Daoy (cell line): ENCODE measurements around the gene NTN1. TPM values are rescaled to one million over a fixed set of nuclear protein-coding genes. Genes with fewer than 3 reads are reported as not detected.

Experiments used
- DNase-seq: peaks from one replicate; pipeline ENCODE4 v3.0.0-alpha.2; 2015; ENCODE audit warnings: low read depth
- total RNA-seq: library from RNA; depleted of rRNA; stranded (reverse); fragments of >200 nt; shearing (Covaris generic); gene quantifications from 2 replicates; pipeline ENCODE4 v1.2.3, GENCODE V29; 2014

NTN1 gene
- total RNA-seq, 1 experiment from 2014 or later = 7.1 TPM

DNA sequence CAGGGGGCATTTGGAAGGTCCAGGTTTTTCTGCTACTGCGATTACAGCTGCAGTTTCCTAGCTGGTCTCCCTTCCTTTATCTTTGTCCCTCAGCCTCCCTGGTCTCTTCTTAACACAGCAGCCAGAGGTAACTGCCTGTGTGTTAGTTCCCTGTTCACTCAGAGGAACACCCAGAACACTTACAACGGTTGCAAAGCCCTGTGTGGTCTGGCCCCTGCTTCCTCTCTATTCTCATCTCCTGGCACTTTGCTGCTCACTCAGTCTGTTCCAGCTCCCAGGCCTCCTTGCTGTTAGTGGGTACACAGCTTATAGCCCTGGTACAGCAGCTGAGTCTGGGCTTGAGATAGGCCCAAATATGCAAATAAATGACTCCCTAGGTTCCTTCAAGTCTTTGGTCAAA is 16.4 kb downstream of the NTN1 start:
- DNase-seq = no peak

DNA sequence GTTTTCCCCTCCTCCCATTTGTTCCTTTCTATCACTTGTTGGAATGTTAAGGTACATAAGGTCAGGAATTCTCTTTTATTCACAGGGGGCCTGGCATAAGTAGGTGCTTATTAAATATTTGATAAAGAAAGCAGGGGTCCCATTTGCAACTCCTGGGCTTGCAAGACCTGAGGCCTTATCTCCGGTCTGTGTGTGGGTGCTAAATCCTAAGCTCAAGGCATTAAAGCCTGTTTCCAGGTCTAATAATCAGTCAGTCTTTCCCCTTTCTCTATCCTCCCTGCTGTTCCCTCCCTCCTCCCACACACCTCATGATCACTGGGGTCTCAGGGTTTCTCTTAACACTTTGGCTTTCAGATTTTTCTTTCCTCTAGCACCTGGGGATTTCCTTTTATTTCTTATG is 17.1 kb downstream of the NTN1 start:
- no peak for DNase-seq

DNA sequence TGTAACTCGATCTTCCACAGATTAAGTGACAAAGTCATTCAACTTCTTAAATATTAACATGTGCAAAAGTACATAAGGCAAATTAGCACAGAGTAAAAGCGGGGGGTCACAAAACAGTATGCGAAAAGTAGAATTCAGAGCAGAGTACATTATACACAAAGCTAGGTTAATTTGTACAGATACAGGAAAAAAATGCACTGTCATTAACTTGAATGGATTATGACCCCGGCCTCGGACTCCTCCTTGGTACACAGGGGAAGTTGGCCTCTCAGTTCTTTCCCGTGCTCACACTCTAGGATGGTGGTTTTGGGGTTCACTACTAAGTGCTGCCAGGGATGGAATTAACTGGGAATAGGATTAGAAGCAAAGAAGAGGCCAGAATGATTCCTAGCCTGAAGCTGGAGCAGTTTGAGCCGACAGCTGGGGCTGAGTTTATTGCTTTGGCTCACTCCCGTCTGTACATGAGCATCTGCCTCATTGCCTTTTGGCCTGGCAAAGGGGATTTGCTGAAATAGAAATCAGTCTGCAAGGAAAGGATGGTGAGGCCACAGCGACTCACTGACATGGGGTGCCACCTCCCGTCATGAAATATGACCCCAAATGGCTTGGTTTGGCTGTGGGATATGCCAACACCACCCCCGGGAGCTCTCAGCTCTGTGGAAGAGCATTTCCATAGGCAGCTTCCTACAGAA is 23.6 kb downstream of the NTN1 start:
- DNase-seq = peak; percentile 23

DNA sequence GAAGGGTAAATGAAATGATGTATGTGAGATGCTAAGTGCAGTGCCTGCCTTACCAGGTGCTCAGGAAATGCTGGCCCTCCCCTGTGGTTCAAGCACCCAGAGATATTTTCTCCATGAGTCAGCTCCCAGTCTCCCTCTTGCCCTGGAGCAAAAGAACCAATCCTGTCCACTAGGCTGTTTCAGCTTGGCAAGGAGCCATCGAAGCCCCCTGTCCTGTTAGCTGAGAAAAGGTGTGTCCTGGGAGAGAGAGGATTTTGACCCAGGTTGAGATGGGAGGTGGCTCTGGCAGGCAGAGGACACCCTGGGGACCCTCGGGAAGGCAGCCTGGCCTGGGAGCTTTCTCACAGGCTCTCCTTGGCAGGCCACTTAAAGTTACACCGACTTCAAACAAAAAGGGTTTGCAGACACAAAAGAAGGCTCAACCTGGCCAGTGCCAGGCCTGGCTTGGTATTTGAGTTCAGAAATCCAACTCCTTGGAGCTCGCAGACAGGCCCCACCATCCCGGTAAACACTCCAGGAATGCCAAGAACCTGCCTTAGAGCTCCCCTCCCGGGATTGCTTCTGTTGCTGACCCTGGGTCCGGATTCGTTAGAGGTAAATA is 29.6 kb downstream of the NTN1 start:
- peak; percentile 76 for DNase-seq

DNA sequence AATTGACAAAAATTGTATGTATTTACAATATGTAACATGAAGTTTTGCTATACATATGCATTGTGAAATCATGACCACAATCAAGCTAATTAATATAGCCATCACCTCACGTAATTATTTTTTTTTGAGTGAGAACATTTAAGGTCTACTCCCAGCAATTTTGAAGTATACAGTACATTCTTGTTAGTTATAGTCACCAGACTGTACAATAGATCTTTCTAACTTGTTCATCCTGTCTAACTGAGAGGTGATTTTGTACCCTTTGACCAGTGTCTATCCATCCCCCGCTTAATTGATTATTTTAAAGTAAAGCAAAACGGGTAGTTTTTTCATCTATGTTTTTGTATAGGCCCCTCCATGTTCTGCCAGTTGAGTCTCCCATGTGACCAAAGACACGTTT is 30.3 kb downstream of the NTN1 start:
- DNase-seq = no peak

DNA sequence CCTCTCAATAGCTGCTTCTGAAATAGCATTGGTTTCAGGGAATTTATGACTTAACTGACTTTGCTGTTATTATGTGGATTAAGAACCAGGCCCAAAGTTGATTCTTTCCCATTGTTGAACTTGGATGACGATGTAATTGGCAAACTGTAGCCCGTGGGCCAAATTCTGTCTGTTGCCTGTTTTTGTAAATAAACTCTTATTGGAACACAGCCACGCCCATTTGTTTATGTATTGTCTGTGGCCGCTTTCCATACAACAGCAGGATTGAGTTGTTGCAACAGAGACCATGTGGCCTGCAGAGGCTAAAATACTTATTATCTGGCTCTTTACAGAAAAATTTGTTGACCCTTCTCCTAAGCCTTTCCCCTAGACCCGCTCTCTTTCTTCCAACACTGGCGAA is 31.6 kb downstream of the NTN1 start:
- no peak for DNase-seq

DNA sequence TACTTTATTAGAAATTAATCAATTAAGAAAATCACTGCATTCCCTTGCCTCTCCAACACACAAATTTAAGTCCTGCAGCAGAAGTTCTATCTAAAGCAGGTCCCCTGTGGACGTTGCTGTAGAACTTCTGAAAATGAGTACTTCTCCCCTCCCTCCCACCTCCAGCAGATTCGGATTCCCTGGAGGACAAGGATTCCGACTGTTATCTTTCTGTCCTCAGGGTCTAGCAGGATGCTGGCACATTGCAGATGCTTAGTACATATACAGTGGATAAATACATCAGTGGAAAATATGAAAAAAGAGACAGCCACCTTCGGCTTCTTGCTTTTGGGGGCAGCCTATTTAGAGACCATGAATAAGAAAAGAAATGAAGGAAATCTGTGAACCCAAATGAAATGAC is 32.1 kb downstream of the NTN1 start:
- DNase-seq = no peak

DNA sequence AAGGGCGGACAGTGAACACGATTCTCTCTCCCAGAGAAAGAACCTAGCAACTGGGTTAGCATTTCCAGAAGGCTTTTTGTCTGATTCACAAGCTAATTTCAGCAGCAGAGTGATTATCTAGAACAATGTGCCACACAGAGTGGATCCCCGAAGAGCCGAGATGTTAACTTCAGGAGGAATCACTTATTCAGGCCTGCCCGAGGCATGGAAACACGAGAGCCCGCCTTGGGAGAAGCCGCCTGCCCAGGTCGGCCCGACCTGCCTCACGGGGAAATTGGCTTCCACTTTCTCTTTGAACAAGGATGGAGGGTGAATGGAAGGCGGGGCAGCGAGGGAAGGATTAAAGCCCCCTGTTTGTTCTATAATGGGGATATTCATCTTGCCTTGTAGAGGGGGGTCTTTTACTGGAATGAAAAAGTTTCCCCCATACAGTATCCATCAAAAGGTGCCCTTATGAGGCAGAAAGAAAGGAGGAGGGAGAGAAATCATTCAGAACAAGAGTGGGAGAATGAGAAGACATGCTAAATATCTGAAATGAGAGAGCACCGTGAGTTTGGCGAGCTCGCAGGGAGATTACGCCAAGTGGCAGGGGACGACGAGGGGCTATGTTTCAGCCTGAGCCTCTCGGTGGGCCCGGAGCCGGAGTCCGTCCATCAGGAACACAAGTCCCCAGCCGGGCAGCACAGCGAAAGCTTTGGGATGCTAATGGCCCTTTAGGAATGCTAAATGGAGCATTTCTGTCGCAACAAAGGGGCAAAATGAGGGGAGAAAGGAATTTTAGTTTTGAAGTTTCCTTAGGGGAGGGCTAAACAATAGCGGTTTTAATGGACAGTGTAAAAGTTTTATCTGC is 33.0 kb downstream of the NTN1 start:
- no peak for DNase-seq

DNA sequence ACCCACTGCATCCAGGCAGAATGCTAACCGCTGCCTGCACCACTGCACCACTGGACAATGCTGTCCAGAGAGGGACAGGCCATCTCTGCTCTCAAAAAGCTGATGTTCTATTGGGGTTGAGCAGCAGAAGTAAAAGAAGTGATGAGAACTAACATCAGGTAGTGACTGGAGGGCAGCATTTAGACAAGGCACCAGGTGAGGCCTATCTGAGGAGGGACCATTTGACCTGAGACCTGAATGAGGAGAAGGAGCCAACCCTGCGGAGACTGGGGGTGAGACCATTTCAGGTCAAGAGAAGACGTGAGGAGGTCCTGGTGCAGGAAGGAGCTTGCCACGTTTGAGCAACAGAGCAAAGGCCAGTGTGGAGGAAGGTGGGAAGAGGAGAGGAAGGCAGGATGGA is 34.0 kb downstream of the NTN1 start:
- DNase-seq = no peak

DNA sequence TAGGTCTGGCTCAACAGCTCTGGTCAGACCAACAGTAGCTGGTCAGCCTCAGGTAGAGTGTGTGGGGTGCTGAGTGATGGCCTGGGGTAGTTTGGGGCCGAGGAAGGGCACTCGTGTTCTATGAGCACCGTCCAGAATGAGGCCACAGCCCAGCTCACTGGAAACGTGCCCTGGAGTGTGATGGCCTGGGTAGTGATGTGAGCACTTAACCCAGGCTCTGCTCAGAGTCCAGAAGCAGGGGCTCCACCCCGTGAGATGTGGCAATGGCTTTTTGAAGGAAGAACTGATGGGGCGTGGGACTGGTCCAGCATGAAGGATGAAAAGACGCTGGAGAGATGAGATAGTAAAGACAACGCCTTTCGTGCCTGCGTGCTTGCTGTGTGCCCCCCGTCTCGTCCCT is 35.3 kb downstream of the NTN1 start:
- DNase-seq = no peak

DNA sequence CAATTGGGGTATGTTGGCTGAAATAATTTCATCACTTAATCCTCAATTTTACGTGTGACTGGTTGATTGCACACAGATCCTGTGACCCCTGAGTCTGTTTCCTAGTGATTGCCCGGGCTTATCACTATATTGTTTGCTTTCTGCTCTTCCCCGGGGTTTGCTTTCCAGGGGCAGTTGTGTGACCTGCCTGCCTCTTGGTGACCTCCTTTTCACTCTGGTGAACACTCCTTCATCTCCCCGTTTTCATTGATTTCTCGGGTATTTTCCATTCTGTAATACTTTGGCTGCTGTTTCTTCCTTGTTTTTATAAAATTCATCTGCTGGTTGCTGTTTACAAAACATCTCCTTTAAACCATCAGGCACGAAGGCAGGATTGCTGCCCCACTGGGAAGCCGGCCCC is 36.0 kb downstream of the NTN1 start:
- DNase-seq = no peak

DNA sequence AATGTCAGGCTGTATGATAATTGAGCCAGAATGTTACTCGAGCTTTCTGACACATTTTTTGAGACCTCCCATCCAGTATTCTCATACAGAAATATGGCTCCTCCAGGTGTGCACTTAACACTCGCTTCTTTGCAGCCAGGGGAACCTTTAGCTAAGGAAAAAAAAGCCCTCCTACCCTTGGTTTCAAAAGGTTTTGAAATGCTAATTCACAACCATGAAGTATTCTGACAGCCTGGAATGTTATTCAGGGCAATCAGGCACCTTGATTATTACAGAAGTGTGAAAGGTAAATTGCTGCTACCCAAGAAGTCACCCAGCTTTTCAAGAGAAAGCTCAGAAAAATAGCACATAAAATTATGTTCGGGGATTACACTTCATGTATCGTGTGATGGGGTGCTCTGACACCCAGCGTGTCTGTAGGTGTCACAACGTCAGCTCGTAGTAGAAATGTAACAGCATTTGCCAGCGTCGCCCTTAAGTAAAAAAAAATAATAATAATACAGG is 41.1 kb downstream of the NTN1 start:
- DNase-seq = no peak

DNA sequence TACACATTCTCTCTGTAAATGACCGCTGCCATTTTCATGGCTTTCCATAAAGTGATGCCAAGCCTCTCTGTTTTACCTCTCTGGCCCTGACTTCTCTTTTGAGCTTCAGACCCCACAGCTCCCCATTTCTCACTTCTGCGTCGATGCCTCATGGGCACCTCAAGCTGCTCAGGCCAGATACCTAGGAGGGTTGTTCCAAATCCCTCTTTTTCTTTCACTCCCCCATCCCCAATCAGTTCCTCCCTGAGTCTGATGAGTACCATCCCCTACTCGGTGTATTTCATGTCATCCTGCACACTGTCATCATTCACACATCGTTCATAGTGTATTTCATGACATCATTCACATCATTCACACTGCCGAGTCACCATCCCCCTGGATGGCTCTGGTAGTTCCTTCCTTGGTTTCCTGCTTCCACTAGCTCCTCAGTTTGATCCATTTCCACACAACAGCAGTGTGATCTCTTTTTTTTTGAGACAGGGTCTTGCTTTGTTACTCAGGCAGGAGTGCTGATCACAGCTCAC is 43.1 kb downstream of the NTN1 start:
- DNase-seq = no peak

DNA sequence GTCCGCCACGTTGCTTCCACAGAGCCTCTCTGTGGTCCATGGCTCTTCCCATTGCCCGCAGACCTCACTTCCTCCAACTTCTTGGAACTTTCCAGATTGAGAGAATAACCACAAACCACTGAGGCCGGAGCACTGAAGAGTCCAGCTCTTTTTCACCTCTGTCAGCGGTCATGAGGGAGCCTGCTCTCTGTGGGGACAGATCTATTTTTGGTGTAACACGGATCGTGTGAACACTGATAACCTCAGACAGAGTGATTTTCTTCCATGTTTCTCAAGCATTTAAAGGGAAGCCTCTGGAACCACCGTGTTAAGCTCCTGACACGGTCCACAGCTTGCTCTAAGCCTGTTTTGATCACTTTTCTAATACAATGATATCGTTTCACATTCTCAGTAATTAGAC is 49.7 kb downstream of the NTN1 start:
- DNase-seq = no peak

DNA sequence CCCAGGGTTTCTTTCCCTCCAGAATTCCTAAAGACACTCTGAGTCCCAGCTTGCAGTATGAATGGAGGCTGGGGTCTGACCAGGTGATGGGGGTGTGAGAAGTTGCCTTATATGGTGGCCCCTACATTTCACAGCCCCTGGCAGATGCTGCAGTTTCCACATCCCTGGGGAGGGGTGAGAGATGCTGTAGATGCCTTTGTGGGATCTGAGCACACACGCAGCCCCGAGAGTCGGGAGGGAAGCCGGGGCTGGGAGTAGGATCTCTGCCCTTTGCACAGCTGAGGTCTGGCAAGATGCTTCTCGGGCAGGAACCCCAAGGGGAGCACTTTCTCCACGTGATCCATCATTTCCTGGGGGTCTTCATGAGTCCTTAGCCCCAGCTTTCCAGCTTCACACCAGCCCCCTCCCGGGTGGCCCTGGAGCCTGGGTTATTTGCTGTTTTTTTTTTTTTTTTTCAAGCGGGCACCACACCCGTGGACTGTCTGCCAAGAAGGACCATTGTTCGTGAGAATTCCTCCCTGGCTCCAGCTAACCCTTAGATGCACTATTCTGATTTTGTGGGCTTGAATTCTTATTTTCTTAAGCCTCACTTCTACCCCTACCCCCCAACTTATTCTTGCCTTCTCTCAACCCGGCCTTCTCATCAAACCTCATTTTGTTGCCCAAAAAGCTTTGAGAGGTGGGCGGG is 50.6 kb downstream of the NTN1 start:
- DNase-seq = no peak

DNA sequence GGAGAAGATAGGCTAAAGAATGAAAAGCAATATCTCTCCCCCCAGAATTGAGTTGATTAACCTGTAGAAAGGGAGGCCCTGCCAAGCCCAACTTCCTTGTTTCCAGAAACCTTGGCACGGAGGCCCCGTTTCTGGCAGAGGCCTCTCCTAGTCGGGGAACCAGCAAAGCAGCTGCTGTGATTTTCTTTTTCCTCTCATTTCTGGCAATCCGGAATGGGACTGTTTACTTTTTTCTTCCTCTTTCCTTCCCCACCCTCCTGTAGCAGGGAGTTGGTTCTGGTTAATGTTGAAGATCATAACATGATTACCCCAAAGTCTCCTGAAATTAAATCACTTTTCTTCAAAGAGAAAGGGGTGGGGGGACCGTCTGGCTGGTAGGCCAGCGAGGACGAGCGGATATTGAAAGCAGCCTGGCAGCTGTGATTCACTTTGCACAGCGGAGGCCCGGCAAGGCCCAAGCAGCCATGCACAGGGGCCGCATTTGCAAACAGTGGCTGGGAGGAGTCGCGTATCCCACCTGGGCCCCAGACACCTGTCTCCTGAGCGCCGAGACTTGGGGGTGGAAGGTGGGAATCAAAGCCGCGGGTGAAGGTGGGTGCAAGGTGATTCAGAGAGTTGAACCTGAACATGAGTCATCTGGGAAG is 51.5 kb downstream of the NTN1 start:
- DNase-seq = peak; percentile 34

DNA sequence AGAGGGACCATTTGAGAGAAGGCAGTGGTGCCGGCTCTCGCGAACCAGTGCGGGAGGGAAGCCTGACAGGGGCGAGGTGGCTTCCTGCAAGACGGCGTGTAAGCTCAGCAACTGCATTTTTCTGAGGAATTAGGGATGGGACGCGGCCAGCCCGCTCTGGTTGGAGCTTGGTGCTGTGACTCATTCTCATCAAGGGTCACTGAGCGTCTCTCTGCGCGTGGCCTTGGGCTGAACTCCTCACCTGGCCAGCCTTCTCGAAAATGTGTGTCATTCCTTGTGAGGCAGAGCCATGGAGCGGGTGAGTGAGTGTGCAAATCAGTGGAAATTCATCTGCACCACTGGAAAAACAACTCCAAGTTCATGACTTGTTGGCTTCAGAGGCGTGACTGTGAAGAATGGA is 52.8 kb downstream of the NTN1 start:
- peak; percentile 66 for DNase-seq

DNA sequence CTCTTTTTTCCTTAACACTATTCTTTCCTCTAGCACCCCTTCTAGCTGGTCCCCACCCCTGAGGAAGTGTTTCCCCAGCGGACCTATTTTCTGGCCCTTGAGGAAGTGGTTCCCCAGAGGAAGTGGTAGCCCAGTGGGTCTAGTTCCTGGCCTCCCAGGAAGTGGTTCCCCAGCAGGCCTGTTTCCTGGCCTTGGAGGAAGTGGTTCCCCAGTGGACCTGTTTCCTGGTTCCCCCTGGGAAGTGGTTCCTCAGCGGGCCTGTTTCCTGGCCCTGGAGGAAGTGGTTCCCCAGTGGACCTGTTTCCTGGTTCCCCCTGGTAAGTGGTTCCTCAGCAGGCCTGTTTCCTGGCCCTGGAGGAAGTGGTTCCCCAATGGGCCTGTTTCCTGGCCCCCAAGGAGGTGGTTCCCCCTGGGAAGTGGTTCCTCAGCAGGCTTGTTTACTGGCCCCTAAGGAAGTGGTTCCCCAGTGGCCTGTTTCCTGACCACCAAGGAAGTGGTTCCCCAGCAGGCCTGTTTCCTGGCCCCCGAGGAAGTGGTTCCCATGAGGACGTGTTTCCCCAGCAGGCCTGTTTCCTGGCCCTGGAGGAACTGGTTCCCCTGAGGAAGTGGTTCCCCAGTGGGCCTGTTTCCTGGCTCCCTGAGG is 58.3 kb downstream of the NTN1 start:
- DNase-seq = no peak

DNA sequence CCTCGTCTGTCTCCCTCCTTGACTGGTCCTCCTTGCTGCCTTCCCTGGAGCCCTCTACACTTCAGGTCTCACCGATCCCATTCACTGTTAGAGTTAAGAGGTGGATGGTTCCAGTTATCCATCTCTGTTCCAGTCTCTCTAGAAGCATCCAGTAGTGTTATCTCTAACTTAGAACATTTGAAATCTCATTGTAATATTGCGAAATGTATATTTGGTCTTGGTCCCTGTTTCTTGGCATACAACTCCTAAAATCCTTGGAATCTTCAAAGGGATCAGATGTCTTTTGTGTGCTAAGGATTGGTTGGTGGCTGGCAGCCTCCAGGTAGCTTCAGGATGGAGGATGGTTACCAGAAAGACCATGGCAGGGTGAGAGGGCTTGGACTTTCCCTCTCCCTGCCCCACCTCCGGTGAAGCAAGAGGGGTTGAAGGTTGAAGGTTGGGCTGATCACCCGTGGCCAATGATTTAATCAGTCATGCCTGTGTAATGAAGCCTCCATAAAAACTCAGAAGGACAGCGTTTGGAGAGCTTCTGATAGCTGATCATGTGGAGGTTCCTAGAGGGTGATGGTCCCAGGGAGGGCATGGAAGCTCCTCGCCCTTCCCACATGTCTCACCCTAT is 59.1 kb downstream of the NTN1 start:
- DNase-seq = no peak

DNA sequence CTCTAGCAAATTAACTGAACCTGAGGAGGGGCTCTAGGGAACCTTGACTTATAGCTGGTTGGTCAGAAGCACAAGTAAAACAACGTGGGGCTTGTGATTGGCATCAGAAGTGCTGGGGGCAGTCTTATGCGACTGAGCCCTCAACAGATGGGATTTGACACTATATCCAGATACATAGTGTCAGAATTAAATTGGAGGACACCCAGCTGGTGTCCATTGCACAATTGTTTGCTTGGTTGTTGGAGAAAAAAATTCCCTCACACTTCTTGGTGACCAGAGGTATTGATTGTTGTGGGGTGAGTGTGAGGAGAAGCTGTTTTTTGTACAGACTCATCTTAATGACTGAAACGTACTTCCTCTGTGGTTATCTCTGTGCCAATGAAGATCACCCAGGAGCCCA is 59.7 kb downstream of the NTN1 start:
- DNase-seq = no peak

DNA sequence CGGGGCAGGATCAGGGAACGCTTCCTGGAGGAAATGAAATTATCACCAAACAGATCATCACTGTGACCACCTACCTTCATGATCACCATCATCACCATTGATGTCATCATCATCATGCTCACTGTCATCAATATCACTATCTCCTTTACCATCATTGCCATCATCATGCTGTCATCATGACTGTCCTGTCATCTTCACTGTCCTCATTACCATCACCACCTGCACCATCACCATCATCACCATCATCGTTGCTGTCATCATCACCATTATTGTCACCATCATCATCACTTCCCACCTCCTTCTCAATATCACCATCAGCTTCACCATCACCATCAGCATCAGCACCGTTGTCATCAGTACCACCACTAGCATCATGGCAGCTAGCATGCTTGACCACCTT is 65.3 kb downstream of the NTN1 start:
- no peak for DNase-seq
